CD14-positive monocyte (primary cell): Measurements from ENCODE around the gene MOB3B. TPM values are rescaled to one million over a fixed set of nuclear protein-coding genes. Genes with fewer than 3 reads are reported as not detected.

Source experiments
- DNase-seq, 3 donors: peaks; one replicate each; pipeline ENCODE4 v3.0.0-alpha.2; 2011 to 2022
- H2AFZ ChIP-seq: 2 replicates; pipeline ENCODE4 v1.6.0; 2012; ENCODE audit warnings: mild to moderate bottlenecking, low read depth, low read length, inconsistent platforms; ENCODE audit not compliant: insufficient read depth, poor library complexity, severe bottlenecking
- H3K27ac ChIP-seq, 2 donors: 1 replicate in 1 of 2; 2 replicates in 1 of 2; pipeline ENCODE4 v1.5.1; 2012 to 2013; ENCODE audit warnings: low read length in 2 of 2, control low read depth in 1 of 2, inconsistent platforms in 1 of 2, low read depth in 1 of 2, mild to moderate bottlenecking in 1 of 2
- H3K27me3 ChIP-seq, 2 donors: one replicate each; pipeline versions ENCODE4 v1.6.0 to v1.6.1; 2011 to 2013; ENCODE audit warnings: low read length in 2 of 2; ENCODE audit not compliant: control insufficient read depth in 2 of 2, insufficient read depth in 2 of 2
- H3K36me3 ChIP-seq, 2 donors: replicated peaks in 1 of 2; 1 replicate in 1 of 2; 2 replicates in 1 of 2; pipeline versions ENCODE4 v1.5.1 to v1.6.1; 2012 to 2013; ENCODE audit warnings: low read length in 2 of 2, control low read depth in 1 of 2, inconsistent platforms in 1 of 2, mild to moderate bottlenecking in 1 of 2; ENCODE audit not compliant: insufficient read depth in 2 of 2, control insufficient read depth in 1 of 2
- H3K4me1 ChIP-seq, 2 donors: 1 replicate in 1 of 2; 2 replicates in 1 of 2; pipeline versions ENCODE4 v1.5.1 to v1.6.1; 2012 to 2013; ENCODE audit warnings: low read length in 2 of 2, control low read depth in 1 of 2, inconsistent platforms in 1 of 2, mild to moderate bottlenecking in 1 of 2, moderate library complexity in 1 of 2; ENCODE audit not compliant: insufficient read depth in 2 of 2, control insufficient read depth in 1 of 2
- H3K4me2 ChIP-seq: replicated peaks from 2 replicates; pipeline ENCODE3; 2012; ENCODE audit warnings: low read length, moderate library complexity, mild to moderate bottlenecking; ENCODE audit not compliant: poor library complexity, severe bottlenecking; ENCODE audit errors: extremely low read depth
- H3K4me3 ChIP-seq, 3 experiments: fragments of 200-600 bp in 1 of 3; sonication (generic) in 1 of 3; replicated peaks in 1 of 3; 1 replicate in 2 of 3; 2 replicates in 1 of 3; pipeline ENCODE4 v1.5.1; 2011 to 2013; ENCODE audit warnings: low read length in 3 of 3, mild to moderate bottlenecking in 3 of 3, control low read depth in 2 of 3, low read depth in 2 of 3, inconsistent platforms in 1 of 3, moderate library complexity in 1 of 3
- H3K79me2 ChIP-seq: 2 replicates; pipeline ENCODE4 v1.6.0; 2012; ENCODE audit warnings: mild to moderate bottlenecking, control low read depth, inconsistent platforms, low read length, moderate library complexity; ENCODE audit not compliant: insufficient read depth
- H3K9ac ChIP-seq: 2 replicates; pipeline ENCODE4 v1.6.0; 2017; ENCODE audit warnings: low read length, mild to moderate bottlenecking; ENCODE audit not compliant: insufficient read depth, poor library complexity, severe bottlenecking
- H3K9me3 ChIP-seq, 2 donors: replicated peaks in 1 of 2; 1 replicate in 1 of 2; 2 replicates in 1 of 2; pipeline versions ENCODE4 v1.5.1 to v1.6.1; 2012 to 2013; ENCODE audit warnings: low read length in 2 of 2, control low read depth in 1 of 2; ENCODE audit not compliant: control insufficient read depth in 1 of 2, insufficient read depth in 1 of 2
- H4K20me1 ChIP-seq: 2 replicates; pipeline ENCODE4 v1.6.0; 2012; ENCODE audit warnings: mild to moderate bottlenecking, low read length, control low read depth, moderate library complexity; ENCODE audit not compliant: insufficient read depth
- H3K27ac Mint-ChIP-seq, 7 donors: one replicate each; pipeline ENCODE4 v1.8.0; 2020; ENCODE audit warnings: mild to moderate bottlenecking in 7 of 7, mixed read lengths in 7 of 7, moderate library complexity in 6 of 7, inconsistent platforms in 2 of 7
- H3K27me3 Mint-ChIP-seq, 3 donors: one replicate each; pipeline ENCODE4 v1.8.0; 2021 to 2022; ENCODE audit warnings: low read depth in 3 of 3, mild to moderate bottlenecking in 3 of 3, mixed read lengths in 3 of 3, moderate library complexity in 3 of 3, inconsistent platforms in 1 of 3
- H3K36me3 Mint-ChIP-seq, 2 donors: one replicate each; pipeline ENCODE4 v1.8.0; 2020; ENCODE audit warnings: mixed read lengths in 2 of 2, inconsistent platforms in 1 of 2, mild to moderate bottlenecking in 1 of 2
- H3K4me1 Mint-ChIP-seq: one replicate; pipeline ENCODE4 v1.8.0; 2020; ENCODE audit warnings: mild to moderate bottlenecking, mixed read lengths
- H3K4me3 Mint-ChIP-seq, 2 donors: one replicate each; pipeline ENCODE4 v1.8.0; 2020; ENCODE audit warnings: mild to moderate bottlenecking in 2 of 2, mixed read lengths in 2 of 2, moderate library complexity in 1 of 2
- H3K9me3 Mint-ChIP-seq, 7 donors: one replicate each; pipeline ENCODE4 v1.8.0; 2020 to 2022; ENCODE audit warnings: mixed read lengths in 7 of 7, mild to moderate bottlenecking in 6 of 7, moderate library complexity in 6 of 7, inconsistent platforms in 2 of 7
- CTCF ChIP-seq: fragments of 200-600 bp; IDR thresholded peaks from one replicate; pipeline ENCODE4 v1.8.0; 2022; ENCODE audit warnings: antibody characterized with exemption, mild to moderate bottlenecking
- WGBS: methylation state at CpG from one replicate; pipeline ENCODE4 v1.1.5; 2013; ENCODE audit warnings: missing lambda C conversion rate; ENCODE audit not compliant: insufficient coverage; 5-methylcytosine and 5-hydroxymethylcytosine counted together
- intact Hi-C, 2 donors: fragments of 100-400 bp; cut with micrococcal nuclease; formaldehyde crosslinking; loops; one replicate each; pipeline versions ENCODE4 v1.15.0 to v1.15.1; 2023
- polyA plus RNA-seq, 3 donors: library from polyadenylated mRNA; depleted of rRNA in 1 of 3; unstranded in 2 of 3; stranded (reverse) in 1 of 3; fragments of 300-500 nt in 2 of 3; fragments of >200 nt in 1 of 3; fragmentation: Illumina TruSeq in 2 of 3; gene quantifications; 1 replicate in 2 of 3; 2 replicates in 1 of 3; pipeline ENCODE4 v1.2.3, GENCODE V29; 2012 to 2021

The MOB3B gene
- polyA plus RNA-seq, 3 donors: 1.2 to 2.2 (median 1.4) TPM

GRCh38 chr9:27341545-27342294 lies 187.9 kb downstream of the MOB3B start:
- Histone ChIP-seq H3K4me1 (peaks cover 40 to 43% of the 10 kb centered on the region in 2 donors), H3K9ac (no peak overlapping the region), H3K9me3 (no peaks in the 10 kb centered on the region), H3K79me2 (no peaks in the 10 kb centered on the region), H3K27ac (peak overlapping the region; percentile 26 to 75), H3K36me3 (no peaks in the 10 kb centered on the region), H3K27me3 (no peaks in the 10 kb centered on the region), H3K4me3 (peak overlapping the region in 1 of 3 experiments; percentile 32), H4K20me1 (no peaks in the 10 kb centered on the region), H2AFZ (peak overlapping the region; percentile 45), H3K4me2 (peak overlapping the region; percentile 38)
- peak; percentile 47 to 77 (median 71) for DNase-seq
- Mint-ChIP-seq H3K27me3 (peaks cover 0 to 3% (median 0%) of the 10 kb centered on the region in 3 donors), H3K36me3 (peaks cover 0 to 6% of the 10 kb centered on the region in 2 donors), H3K27ac (peak overlapping the region; percentile 81 to 94 (median 91)), H3K4me3 (peak overlapping the region; percentile 54 to 80), H3K9me3 (peaks cover 0 to 2% (median 0%) of the 10 kb centered on the region in 7 donors), H3K4me1 (peaks cover 49% of the 10 kb centered on the region)
- intact Hi-C loops: no loop called here
- WGBS: 50% methylated on average over 2 of the region's 9 CpGs
- TF ChIP-seq CTCF: no peak

- Histone ChIP-seq H3K36me3 (no peaks in the 10 kb centered on the region), H3K4me2 (peak overlapping the region; percentile 38), H2AFZ (peak overlapping the region; percentile 45), H3K79me2 (no peaks in the 10 kb centered on the region), H3K4me3 (peak overlapping the region in 1 of 3 experiments; percentile 32), H3K4me1 (peaks cover 43 to 47% of the 10 kb centered on the region in 2 donors), H4K20me1 (no peaks in the 10 kb centered on the region), H3K27ac (peak overlapping the region in 1 of 2 donors; percentile 75), H3K9me3 (no peaks in the 10 kb centered on the region), H3K9ac (no peak overlapping the region), H3K27me3 (no peaks in the 10 kb centered on the region)
- H3K9me3 Mint-ChIP-seq: peaks cover 0 to 2% (median 0%) of the 10 kb centered on the region in 7 donors
- TF ChIP-seq CTCF: no peak
- peak overlapping the region; percentile 81 to 94 (median 91) for H3K27ac Mint-ChIP-seq
- H3K4me3 Mint-ChIP-seq: peak overlapping the region; percentile 54 to 80
- intact Hi-C loops: no loop called here
- WGBS: 85% methylated on average over 4 of the region's 7 CpGs
- peaks cover 3 to 8% of the 10 kb centered on the region in 2 donors for H3K36me3 Mint-ChIP-seq
- DNase-seq: peak; percentile 13 to 67 (median 64)
- peaks cover 0 to 3% (median 0%) of the 10 kb centered on the region in 3 donors for H3K27me3 Mint-ChIP-seq
- H3K4me1 Mint-ChIP-seq: peaks cover 52% of the 10 kb centered on the region
These were observed 188.6 kb downstream of the MOB3B start for GRCh38 chr9:27340961-27341511.
